Left lung (tissue), 10 donors: ENCODE data around the gene ACSBG1. TPM values are rescaled to one million over a fixed set of nuclear protein-coding genes. Genes with fewer than 3 reads are reported as not detected.

Source experiments
- ATAC-seq: fragments of 200-7000 bp; cut with Tn5 transposase; one replicate; pipeline ENCODE4 v1.9.1; 2020; ENCODE audit warnings: moderate library complexity
- DNase-seq, 4 donors: peaks; one replicate each; pipeline ENCODE4 v3.0.0-alpha.2; 2013 to 2020
- H3K27ac ChIP-seq, 2 donors: fragments of 200-600 bp; sonication (generic) in 1 of 2; one replicate each; pipeline versions ENCODE4 v1.5.0 to v1.8.0; 2020 to 2021
- H3K27me3 ChIP-seq, 2 donors: fragments of 200-600 bp; sonication (generic) in 1 of 2; one replicate each; pipeline versions ENCODE4 v1.5.0 to v1.8.0; 2020 to 2021
- H3K36me3 ChIP-seq, 2 donors: fragments of 200-600 bp; sonication (generic) in 1 of 2; one replicate each; pipeline versions ENCODE4 v1.5.0 to v1.8.0; 2020 to 2021
- H3K4me1 ChIP-seq, 2 donors: fragments of 200-600 bp; one replicate each; pipeline ENCODE4 v1.8.0; 2021
- H3K4me3 ChIP-seq, 2 donors: fragments of 200-600 bp; sonication (generic) in 1 of 2; one replicate each; pipeline versions ENCODE4 v1.5.0 to v1.8.0; 2020 to 2021; ENCODE audit warnings: mild to moderate bottlenecking in 1 of 2
- H3K9me3 ChIP-seq, 2 donors: fragments of 200-600 bp; sonication (generic) in 1 of 2; one replicate each; pipeline versions ENCODE4 v1.5.0 to v1.8.0; 2020 to 2021
- intact Hi-C, 2 donors: fragments of 100-400 bp; cut with DNase I; formaldehyde crosslinking; loops; one replicate each; pipeline versions ENCODE4 v1.11.2 to v1.14.2; 2022
- polyA plus RNA-seq, 6 donors: library from polyadenylated mRNA; unstranded; fragments of 120-200 nt; gene quantifications; one replicate each; pipeline ENCODE4 v1.2.1, GENCODE V29; 2013; ENCODE audit not compliant: insufficient read length in 6 of 6
- total RNA-seq, 2 donors: library from RNA; stranded (reverse); fragmentation: NEBNext Ultra II Directional; extraction: Animal tissue kit (Norgen Biotek cat#: 25700); gene quantifications; one replicate each; pipeline ENCODE4 v1.2.1, GENCODE V29; 2021
- TF ChIP-seq, protein P1 (sequence below), 2 donors: fragments of 200-600 bp; sonication (generic) in 1 of 2; IDR thresholded peaks; one replicate each; pipeline versions ENCODE4 v1.5.0 to v1.8.0; 2021; ENCODE audit warnings: antibody characterized with exemption in 2 of 2
- donor health status: DM: no; HTN: yes; CAD: no.
- donor health status: DM: no; HTN: no; CAD: no.

Gene ACSBG1
- total and polyA plus RNA-seq, 8 donors: 0.42 to 1.9 (median 0.79) TPM; not detected in 1

DNA sequence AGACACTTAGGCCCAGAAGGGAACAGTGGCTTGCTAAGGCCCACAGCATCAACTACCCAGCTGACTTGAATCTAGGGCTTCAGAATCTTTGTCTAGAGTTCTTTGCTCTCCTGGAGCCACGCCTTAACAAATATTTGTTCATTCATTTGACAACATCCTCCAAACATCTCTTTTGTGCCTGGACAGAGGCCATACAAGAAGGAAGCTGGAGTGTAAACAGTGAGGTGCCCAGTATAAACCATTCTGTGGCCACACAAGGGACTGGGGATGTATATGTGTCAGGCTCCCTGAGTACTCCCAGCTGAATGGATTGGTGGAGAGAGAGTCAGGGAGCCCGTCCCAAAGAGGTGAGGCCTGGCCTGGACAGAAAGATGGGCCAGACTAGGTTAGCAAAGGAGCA is 106.5 kb downstream of the ACSBG1 start:
- H3K27me3 ChIP-seq: peaks cover 0 to 9% of the 10 kb centered on the region in 2 donors
- intact Hi-C loops: no loop called here
- TF ChIP-seq, protein P1, sequence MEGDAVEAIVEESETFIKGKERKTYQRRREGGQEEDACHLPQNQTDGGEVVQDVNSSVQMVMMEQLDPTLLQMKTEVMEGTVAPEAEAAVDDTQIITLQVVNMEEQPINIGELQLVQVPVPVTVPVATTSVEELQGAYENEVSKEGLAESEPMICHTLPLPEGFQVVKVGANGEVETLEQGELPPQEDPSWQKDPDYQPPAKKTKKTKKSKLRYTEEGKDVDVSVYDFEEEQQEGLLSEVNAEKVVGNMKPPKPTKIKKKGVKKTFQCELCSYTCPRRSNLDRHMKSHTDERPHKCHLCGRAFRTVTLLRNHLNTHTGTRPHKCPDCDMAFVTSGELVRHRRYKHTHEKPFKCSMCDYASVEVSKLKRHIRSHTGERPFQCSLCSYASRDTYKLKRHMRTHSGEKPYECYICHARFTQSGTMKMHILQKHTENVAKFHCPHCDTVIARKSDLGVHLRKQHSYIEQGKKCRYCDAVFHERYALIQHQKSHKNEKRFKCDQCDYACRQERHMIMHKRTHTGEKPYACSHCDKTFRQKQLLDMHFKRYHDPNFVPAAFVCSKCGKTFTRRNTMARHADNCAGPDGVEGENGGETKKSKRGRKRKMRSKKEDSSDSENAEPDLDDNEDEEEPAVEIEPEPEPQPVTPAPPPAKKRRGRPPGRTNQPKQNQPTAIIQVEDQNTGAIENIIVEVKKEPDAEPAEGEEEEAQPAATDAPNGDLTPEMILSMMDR (IDR thresholded peaks at IDR 0.05): no peak
- H3K9me3 ChIP-seq: no peaks in the 10 kb centered on the region
- no peak for ATAC-seq
- no peak for DNase-seq
- no peak overlapping the region for H3K27ac ChIP-seq
- H3K4me3 ChIP-seq: no peak overlapping the region
- no peaks in the 10 kb centered on the region for H3K36me3 ChIP-seq
- peaks cover 7 to 16% of the 10 kb centered on the region in 2 donors for H3K4me1 ChIP-seq

DNA sequence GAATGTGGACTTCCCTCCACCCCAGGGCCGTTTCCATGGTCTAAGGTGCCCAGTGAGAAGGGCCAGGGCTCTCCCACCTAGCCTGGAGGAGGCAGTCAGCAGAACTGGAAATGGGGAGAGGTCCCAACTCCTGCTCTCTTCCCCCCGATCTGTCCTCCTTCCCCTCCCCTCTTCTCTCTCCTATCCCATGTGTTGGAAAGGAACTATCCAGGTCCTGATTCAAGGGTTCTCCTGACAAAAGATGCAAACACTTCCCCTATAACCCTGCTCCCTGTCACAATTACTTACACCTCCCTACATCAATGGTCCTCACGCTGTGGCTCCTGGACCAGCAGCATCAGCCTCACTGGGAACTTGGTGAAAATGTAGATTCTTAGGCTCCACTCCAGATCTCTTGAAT is 109.1 kb downstream of the ACSBG1 start:
- H3K27ac ChIP-seq: no peak overlapping the region
- no peak for ATAC-seq
- intact Hi-C loops: no loop called here
- DNase-seq: no peak
- no peaks in the 10 kb centered on the region for H3K36me3 ChIP-seq
- TF ChIP-seq, protein P1 (IDR thresholded peaks at IDR 0.05): no peak
- no peaks in the 10 kb centered on the region for H3K4me1 ChIP-seq
- no peaks in the 10 kb centered on the region for H3K9me3 ChIP-seq
- peaks cover 0 to under 1% of the 10 kb centered on the region in 2 donors for H3K27me3 ChIP-seq
- no peak overlapping the region for H3K4me3 ChIP-seq

DNA sequence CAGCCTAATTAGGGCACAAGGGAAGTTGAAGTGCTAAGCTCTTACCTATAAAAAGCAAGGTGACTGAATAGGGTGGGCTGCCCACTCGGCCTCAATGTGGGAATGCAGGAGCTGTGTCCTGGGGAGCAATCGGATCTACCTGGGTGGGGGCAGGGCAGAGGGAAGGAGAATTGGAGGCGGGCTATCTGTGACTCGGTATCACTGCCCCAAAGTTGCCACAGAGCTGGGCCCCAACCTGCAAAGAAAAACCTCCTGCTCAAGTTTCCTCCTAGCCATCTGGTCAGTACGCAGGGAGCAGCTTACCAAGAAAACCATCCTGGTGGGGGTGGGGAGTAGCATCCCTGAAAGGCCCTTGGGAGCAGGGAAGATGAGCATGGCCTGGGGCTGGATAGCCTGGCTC is 113.8 kb downstream of the ACSBG1 start:
- Histone ChIP-seq H3K4me1 (no peaks in the 10 kb centered on the region), H3K4me3 (no peak overlapping the region), H3K27me3 (no peaks in the 10 kb centered on the region), H3K9me3 (no peaks in the 10 kb centered on the region), H3K36me3 (no peaks in the 10 kb centered on the region), H3K27ac (no peak overlapping the region)
- ATAC-seq: no peak
- TF ChIP-seq, protein P1 (IDR thresholded peaks at IDR 0.05): no peak
- no peak for DNase-seq
- intact Hi-C loops: no loop called here

Other genes starting within 250 kb of the ACSBG1 start
- 10 to 100 TPM; 56.2 to 64.9 TPM for gene TBC1D2B, start 156.9 kb downstream of the ACSBG1 start, total RNA-seq
- 10 to 100 TPM; 37.6 to 49.9 (median 45.4) TPM for gene TBC1D2B, start 156.9 kb downstream of the ACSBG1 start, polyA plus RNA-seq
- gene SH2D7, start 142.0 kb downstream of the ACSBG1 start, total RNA-seq: not detected
- under 1 TPM; 0.27 to 0.69 (median 0.55) TPM for gene SH2D7, start 142.0 kb downstream of the ACSBG1 start, polyA plus RNA-seq
- 1 to 10 TPM; 1.3 to 3.5 TPM for gene CIB2, start 103.1 kb downstream of the ACSBG1 start, total RNA-seq
- gene CIB2, start 103.1 kb downstream of the ACSBG1 start, polyA plus RNA-seq: 10 to 100 TPM; 20.2 to 31.9 (median 28.5) TPM
- gene IDH3A, start 85.2 kb downstream of the ACSBG1 start, total RNA-seq: 10 to 100 TPM; 60.3 to 81.1 TPM
- gene IDH3A, start 85.2 kb downstream of the ACSBG1 start, polyA plus RNA-seq: 10 to 100 TPM; 35.8 to 55.6 (median 44.2) TPM
- 10 to 100 TPM; 17.2 to 22.3 TPM for gene DNAJA4, start 30.0 kb upstream of the ACSBG1 start, total RNA-seq
- gene DNAJA4, start 30.0 kb upstream of the ACSBG1 start, polyA plus RNA-seq: 10 to 100 TPM; 28.1 to 45.3 (median 38.6) TPM
- gene SKIC8, start 65.0 kb upstream of the ACSBG1 start, total RNA-seq: 10 to 100 TPM; 36.1 to 42.2 TPM
- 100 to 1,000 TPM; 100 to 122 (median 110) TPM for gene SKIC8, start 65.0 kb upstream of the ACSBG1 start, polyA plus RNA-seq
- gene CRABP1, start 105.8 kb upstream of the ACSBG1 start, total RNA-seq: not detected
- gene CRABP1, start 105.8 kb upstream of the ACSBG1 start, polyA plus RNA-seq: under 1 TPM; 0.29 to 0.79 (median 0.40) TPM
- 10 to 100 TPM; 42.3 to 53.5 TPM for gene IREB2, start 203.7 kb upstream of the ACSBG1 start, total RNA-seq
- gene IREB2, start 203.7 kb upstream of the ACSBG1 start, polyA plus RNA-seq: 10 to 100 TPM; 67.2 to 81.8 (median 74.1) TPM